ENCODE results near the gene DDX23. TPM values are rescaled to one million over a fixed set of nuclear protein-coding genes. Genes with fewer than 3 reads are reported as not detected.

Gene DDX23
- total and polyA plus RNA-seq, 12 donors: 39.0 to 85.4 (median 66.4) TPM

- Histone ChIP-seq H3K4me3 (no peak overlapping the region), H3K36me3 (replicated peaks in 1 of 2) (no peaks in the 10 kb centered on the region), H3K27me3 (no peaks in the 10 kb centered on the region), H3K9me3 (replicated peaks in 1 of 3) (no peaks in the 10 kb centered on the region), H3K27ac (no peak overlapping the region), H3K4me1 (replicated peaks in 1 of 2) (peaks cover 0 to 5% of the 10 kb centered on the region in 2 donors)
- TF ChIP-seq CTCF (IDR thresholded peaks at IDR 0.05) (no peak), POLR2A (IDR thresholded peaks at IDR 0.05) (no peak)
- intact Hi-C loops (cut with DNase I): no loop called here
- DNase-seq: no peak
- WGBS, 4 donors: 70 to 86% (median 83%) methylated on average over 2 of the region's 2 CpGs
These were observed 16.5 kb upstream of the DDX23 start for GRCh38 chr12:48868451-48868850.

GRCh38 chr12:48866052-48866711 is 14.2 kb upstream of the DDX23 start:
- H3K27me3 ChIP-seq: peaks cover 3% of the 10 kb centered on the region
- H3K4me1 ChIP-seq (replicated peaks in 1 of 2): peaks cover 0 to 5% of the 10 kb centered on the region in 2 donors
- TF ChIP-seq CTCF (IDR thresholded peaks at IDR 0.05): no peak
- TF ChIP-seq POLR2A (IDR thresholded peaks at IDR 0.05): no peak
- WGBS, 4 donors: 69 to 73% (median 71%) methylated on average over 6 of the region's 6 CpGs
- H3K9me3 ChIP-seq (replicated peaks in 1 of 3): no peaks in the 10 kb centered on the region
- intact Hi-C loops (cut with DNase I): no loop called here
- H3K36me3 ChIP-seq (replicated peaks in 1 of 2): no peaks in the 10 kb centered on the region
- H3K4me3 ChIP-seq: peak overlapping the region in 3 of 4 donors; percentile 36 to 68 (median 36)
- no peak overlapping the region for H3K27ac ChIP-seq
- no peak for DNase-seq

- H3K36me3 ChIP-seq (replicated peaks in 1 of 2): no peaks in the 10 kb centered on the region
- no peak for TF ChIP-seq CTCF (IDR thresholded peaks at IDR 0.05)
- TF ChIP-seq POLR2A (IDR thresholded peaks at IDR 0.05): peak; percentile 84 to 89
- 2 to 4% (median 3%) methylated on average over 15 to 32 of the region's 32 CpGs for WGBS, 4 donors
- peaks cover 0 to 5% of the 10 kb centered on the region in 2 donors for H3K4me1 ChIP-seq (replicated peaks in 1 of 2)
- no peak within 1 kb of the TSS for H3K27ac ChIP-seq
- intact Hi-C loops (cut with DNase I): no loop called here
- peak; percentile 88 to 96 (median 93) for DNase-seq
- H3K4me3 ChIP-seq: peak within 1 kb of the TSS in 3 of 4 donors; percentile 36 to 68 (median 36)
- peaks cover 3% of the 10 kb centered on the region for H3K27me3 ChIP-seq
- no peaks in the 10 kb centered on the region for H3K9me3 ChIP-seq (replicated peaks in 1 of 3)
These were observed 13.5 kb upstream of the DDX23 start, which contains the start of gene RND1 for GRCh38 chr12:48865281-48866051. Gene RND1, minus strand, starts transcription at chr12:48865870. Its CDS starts 103 bp downstream, at chr12:48865767.

GRCh38 chr12:48863291-48863690 is 11.3 kb upstream of the DDX23 start:
- H3K4me3 ChIP-seq: no peak overlapping the region
- no peaks in the 10 kb centered on the region for H3K36me3 ChIP-seq (replicated peaks in 1 of 2)
- H3K4me1 ChIP-seq (replicated peaks in 1 of 2): peaks cover 0 to 5% of the 10 kb centered on the region in 2 donors
- TF ChIP-seq POLR2A (IDR thresholded peaks at IDR 0.05): no peak
- intact Hi-C loops (cut with DNase I): no loop called here
- no peaks in the 10 kb centered on the region for H3K9me3 ChIP-seq (replicated peaks in 1 of 3)
- peaks cover 3% of the 10 kb centered on the region for H3K27me3 ChIP-seq
- WGBS, 4 donors: 42 to 56% (median 49%) methylated on average over 4 of the region's 4 CpGs
- no peak overlapping the region for H3K27ac ChIP-seq
- DNase-seq: no peak
